GM12865 (cell line): Measurements from ENCODE around the gene ZNF76.
A peak's percentile ranks its signal among the peaks of the same experiment; 100 is the strongest.
"Not testable (repeated sequence)": the region's sequence is repeated elsewhere in the genome, so short reads cannot be mapped to it uniquely, and the experiment has no call there.

Experiments
- DNase-seq: peaks from one replicate; pipeline ENCODE4 v3.0.0; 2010; ENCODE audit warnings: low read depth
- H3K4me3 ChIP-seq: 2 replicates; pipeline ENCODE4 v1.5.1; 2011; ENCODE audit warnings: mild to moderate bottlenecking, low read depth, low read length, control low read depth
- TF ChIP-seq, protein P1 (sequence below): IDR thresholded peaks from 2 replicates; pipeline ENCODE4 v1.5.1; 2011; ENCODE audit warnings: low read length, control low read depth, low read depth, inconsistent platforms; ENCODE audit not compliant: insufficient read depth; ENCODE audit errors: missing control alignments

The ZNF76 gene

DNA sequence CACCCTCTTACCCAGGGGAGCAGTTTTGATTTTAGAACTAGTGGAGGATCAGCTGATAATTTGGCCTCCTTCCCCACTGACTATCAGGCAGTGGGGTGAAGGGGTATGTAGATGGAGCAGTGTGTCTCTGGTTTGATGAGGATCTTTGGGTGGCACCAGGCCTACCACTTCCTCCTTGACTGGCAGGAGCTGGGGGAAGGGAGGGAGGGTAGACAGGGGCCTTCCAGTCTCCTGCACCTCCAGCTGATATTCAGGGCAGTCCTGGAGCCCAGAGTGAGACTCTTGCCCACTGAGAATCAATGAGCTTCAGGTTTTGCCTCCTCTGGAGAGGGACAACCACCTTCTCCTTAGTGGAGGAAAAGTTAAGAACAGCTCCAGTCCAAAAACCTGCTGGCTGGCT is 41.3 kb downstream of the ZNF76 start:
- TF ChIP-seq, protein P1, sequence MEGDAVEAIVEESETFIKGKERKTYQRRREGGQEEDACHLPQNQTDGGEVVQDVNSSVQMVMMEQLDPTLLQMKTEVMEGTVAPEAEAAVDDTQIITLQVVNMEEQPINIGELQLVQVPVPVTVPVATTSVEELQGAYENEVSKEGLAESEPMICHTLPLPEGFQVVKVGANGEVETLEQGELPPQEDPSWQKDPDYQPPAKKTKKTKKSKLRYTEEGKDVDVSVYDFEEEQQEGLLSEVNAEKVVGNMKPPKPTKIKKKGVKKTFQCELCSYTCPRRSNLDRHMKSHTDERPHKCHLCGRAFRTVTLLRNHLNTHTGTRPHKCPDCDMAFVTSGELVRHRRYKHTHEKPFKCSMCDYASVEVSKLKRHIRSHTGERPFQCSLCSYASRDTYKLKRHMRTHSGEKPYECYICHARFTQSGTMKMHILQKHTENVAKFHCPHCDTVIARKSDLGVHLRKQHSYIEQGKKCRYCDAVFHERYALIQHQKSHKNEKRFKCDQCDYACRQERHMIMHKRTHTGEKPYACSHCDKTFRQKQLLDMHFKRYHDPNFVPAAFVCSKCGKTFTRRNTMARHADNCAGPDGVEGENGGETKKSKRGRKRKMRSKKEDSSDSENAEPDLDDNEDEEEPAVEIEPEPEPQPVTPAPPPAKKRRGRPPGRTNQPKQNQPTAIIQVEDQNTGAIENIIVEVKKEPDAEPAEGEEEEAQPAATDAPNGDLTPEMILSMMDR = no peak
- no peak for DNase-seq
- no peak overlapping the region for H3K4me3 ChIP-seq

DNA sequence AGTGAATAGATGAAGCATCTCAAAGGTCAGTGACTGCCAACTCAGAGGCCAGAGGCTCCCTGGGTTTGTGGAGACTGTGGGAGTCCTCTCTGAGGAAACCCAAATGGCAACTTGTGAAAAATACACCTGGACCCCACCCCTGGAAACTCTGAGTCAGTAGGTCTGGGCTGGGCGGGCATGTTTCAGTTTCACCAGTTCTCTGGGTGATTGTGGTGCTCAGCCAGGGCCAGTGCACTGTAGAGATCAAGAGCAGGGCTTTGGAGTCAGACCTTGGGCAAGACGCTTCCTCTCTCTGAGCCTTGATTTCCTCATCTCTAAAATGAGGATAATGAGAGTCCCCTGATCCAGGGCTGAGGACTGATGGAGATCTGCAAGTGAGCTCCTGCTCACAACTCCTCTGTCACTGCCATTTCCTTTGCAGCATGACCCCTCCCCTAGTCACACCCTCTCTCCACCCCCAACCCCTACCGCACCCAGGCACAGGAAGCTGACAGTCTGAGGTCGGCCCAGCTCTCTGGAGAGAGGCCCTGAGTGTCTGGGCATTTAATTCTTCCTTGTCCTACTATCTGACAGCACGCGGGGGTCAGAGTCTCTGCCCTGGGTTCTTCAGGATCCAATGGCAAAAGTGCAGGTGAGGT is 43.2 kb downstream of the ZNF76 start:
- TF ChIP-seq, protein P1 = no peak
- peak overlapping the region; percentile 52 for H3K4me3 ChIP-seq
- DNase-seq = peak; percentile 86

DNA sequence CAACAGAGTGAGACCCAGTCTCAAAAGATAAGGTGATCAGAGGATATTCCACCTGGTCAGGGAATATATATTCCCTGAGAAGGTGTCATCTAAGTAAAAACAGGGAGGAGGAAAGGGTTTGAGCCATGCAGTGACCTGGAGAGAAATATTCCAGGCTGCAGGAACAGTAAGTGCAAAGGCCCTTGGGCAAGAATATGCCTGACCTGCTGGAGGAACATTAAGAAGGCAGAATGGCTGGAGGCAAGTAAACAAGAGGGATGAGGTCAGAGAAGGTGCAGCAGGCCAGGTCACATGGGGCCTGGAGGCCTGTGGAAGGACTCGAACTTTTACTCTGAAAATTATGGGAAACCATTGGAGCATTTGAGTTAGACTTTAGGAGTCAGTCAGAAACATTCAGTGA is 44.8 kb downstream of the ZNF76 start:
- no peak for DNase-seq
- no peak overlapping the region for H3K4me3 ChIP-seq
- TF ChIP-seq, protein P1 = no peak

DNA sequence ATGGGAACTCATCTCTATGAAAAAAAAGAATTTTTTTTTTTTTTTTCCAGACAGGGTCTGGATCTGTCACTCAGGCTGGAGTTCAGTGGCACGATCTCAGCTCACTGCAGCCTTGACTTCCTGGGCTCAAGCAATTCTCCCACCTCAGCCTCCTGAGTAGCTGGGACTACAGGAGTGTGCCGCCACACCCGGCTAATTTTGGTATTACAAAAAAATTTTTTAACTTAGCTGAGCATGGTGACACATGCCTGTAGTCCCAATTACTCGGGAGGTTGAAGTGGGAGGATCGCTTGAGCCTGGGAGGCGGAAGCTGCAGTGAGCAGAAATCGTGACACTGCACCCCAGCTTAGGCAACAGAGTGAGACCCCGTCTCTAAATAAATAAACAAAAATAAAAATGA is 45.6 kb downstream of the ZNF76 start:
- TF ChIP-seq, protein P1 = no peak
- DNase-seq = no peak
- H3K4me3 ChIP-seq = no peak overlapping the region

DNA sequence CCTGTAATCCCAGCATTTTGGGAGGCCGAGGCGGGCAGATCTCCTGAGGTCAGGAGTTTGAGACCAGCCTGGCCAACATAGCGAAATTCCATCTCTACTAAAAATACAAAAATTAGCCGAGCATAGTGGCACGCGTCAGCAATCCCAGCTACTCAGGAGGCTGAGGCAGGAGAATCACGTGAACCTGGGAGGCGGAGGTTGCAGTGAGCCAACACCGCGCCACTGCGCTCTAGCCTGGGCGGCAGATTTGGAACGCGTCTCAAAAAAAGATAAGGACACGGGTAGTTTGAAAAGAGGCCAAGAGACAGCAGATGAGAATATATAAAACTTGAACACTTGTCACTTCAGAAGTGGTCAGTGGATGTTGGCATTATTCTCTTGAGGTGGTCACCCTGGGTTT is 47.6 kb downstream of the ZNF76 start:
- not testable (repeated sequence) for DNase-seq, H3K4me3 ChIP-seq

DNA sequence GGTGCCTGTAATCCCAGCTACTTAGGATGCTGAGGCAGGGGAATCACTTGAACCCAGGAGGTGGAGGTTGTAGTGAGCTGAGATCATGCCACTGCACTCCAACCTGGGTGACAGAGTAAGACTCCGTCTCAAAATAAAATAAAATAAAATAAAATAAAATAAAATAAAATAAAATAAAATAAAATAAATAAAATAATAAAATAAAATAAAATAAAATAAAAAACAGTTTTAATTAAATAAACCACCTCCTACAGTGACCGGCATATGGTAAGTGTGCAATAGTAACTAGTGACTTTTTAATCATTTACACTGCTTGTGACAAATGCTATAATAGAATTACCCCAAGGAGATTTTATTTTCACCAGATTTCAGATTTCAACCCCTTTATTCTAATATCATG is 49.0 kb downstream of the ZNF76 start:
- not testable (repeated sequence) for DNase-seq, H3K4me3 ChIP-seq

DNA sequence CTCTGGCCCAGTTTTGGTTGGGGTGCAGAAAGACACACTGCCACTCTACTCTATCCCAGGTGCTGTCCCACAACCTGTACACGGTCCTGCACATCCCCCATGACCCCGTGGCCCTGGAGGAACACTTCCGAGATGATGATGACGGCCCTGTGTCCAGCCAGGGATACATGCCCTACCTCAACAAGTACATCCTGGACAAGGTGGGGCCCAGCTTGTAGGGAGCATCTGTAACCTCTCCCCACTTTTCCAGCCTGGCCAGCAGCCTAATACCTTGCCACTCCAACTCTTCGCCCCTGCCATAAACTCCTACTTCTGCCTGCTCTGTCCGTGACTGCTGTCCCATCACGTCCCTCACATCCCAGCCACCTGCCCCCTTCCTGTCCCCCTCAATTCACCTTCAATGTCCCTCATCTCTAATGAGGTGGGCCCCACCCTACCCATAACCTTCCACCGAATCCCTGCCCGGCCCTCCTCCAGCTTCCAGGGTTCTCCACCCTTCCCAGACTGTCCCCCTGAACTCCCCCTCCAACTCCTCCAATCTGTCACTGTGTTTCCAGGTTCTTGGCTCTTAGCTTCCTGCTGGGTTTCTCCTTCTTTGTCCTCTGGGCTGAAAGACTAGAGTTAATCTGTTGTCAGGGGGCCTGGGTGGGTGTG is 50.2 kb downstream of the ZNF76 start:
- H3K4me3 ChIP-seq = no peak overlapping the region
- TF ChIP-seq, protein P1 = no peak
- DNase-seq = no peak

DNA sequence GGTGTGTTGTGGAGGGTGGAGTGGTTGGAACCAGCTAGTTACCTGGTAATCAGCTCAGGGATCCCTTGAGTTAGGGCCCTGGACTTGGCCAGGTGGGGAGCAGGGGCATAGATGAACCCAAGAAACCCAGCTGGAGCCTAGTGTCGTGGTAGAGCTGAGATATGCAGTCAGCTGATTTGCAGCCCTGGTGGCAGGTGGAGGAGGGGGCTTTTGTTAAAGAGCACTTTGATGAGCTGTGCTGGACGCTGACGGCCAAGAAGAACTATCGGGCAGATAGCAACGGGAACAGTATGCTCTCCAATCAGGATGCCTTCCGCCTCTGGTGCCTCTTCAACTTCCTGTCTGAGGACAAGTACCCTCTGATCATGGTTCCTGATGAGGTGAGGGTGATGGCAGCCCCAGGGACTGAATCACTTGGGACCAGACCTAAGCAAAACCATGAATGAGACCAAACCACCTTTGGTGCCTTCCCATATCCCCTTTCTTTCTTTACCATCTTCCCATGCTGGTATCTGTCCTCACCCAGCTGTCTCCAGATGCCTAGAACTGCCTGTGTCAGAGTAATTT is 50.8 kb downstream of the ZNF76 start:
- DNase-seq = no peak
- H3K4me3 ChIP-seq = no peak overlapping the region
- TF ChIP-seq, protein P1 = no peak
